Naive thymus-derived CD4-positive, alpha-beta T cell (primary cell): Measurements from ENCODE around the gene TAF3. TPM values are rescaled to one million over a fixed set of nuclear protein-coding genes. Genes with fewer than 3 reads are reported as not detected.

Experiments
- ATAC-seq: fragments of 150-1000 bp; cut with Tn5 transposase; 2 replicates; pipeline ENCODE4 v1.10.0; 2021; ENCODE audit warnings: mild to moderate bottlenecking, moderate library complexity
- CTCF ChIA-PET: fragments of 350-600 bp; sonication (Branson Sonifier 250); formaldehyde crosslinking; loops from one replicate; lab custom pipeline; 2021; ENCODE audit warnings: antibody characterized with exemption; lab: Charles Lee
- POLR2A ChIA-PET: fragments of 350-600 bp; sonication (Branson Sonifier 250); formaldehyde crosslinking; loops from one replicate; lab custom pipeline; 2021; ENCODE audit warnings: antibody characterized with exemption, inconsistent platforms; lab: Charles Lee
- DNase-seq, 9 donors: peaks; one replicate each; pipeline versions ENCODE4 v3.0.0 to v3.0.0-alpha.2; 2020 to 2022; ENCODE audit warnings: mixed read lengths in 1 of 9
- H3K27ac ChIP-seq: one replicate; pipeline ENCODE4 v1.7.0; 2013; ENCODE audit warnings: mild to moderate bottlenecking, low read depth, low read length, moderate library complexity
- H3K27me3 ChIP-seq, 2 donors: one replicate each; pipeline ENCODE4 v1.7.0; 2013; ENCODE audit warnings: low read length in 2 of 2, mild to moderate bottlenecking in 2 of 2, moderate library complexity in 2 of 2; ENCODE audit not compliant: control insufficient read depth in 2 of 2, insufficient read depth in 2 of 2
- H3K36me3 ChIP-seq, 3 experiments: 1 replicate in 2 of 3; 2 replicates in 1 of 3; pipeline ENCODE4 v1.7.0; 2013; ENCODE audit warnings: low read length in 3 of 3, mild to moderate bottlenecking in 3 of 3, moderate library complexity in 1 of 3; ENCODE audit not compliant: insufficient read depth in 3 of 3, control insufficient read depth in 2 of 3
- H3K4me1 ChIP-seq, 2 donors: one replicate each; pipeline ENCODE4 v1.7.0; 2013; ENCODE audit warnings: low read length in 2 of 2, mild to moderate bottlenecking in 2 of 2, moderate library complexity in 1 of 2; ENCODE audit not compliant: control insufficient read depth in 2 of 2, insufficient read depth in 2 of 2
- H3K4me3 ChIP-seq: 2 replicates; pipeline ENCODE4 v1.7.0; 2013; ENCODE audit warnings: mild to moderate bottlenecking, low read length
- H3K9me3 ChIP-seq, 3 experiments: 1 replicate in 2 of 3; 2 replicates in 1 of 3; pipeline ENCODE4 v1.7.0; 2013; ENCODE audit warnings: low read length in 3 of 3; ENCODE audit not compliant: control insufficient read depth in 2 of 3
- H3K27ac Mint-ChIP-seq, 9 donors: one replicate each; pipeline ENCODE4 v1.8.0; 2020 to 2022; ENCODE audit warnings: mixed read lengths in 9 of 9, mild to moderate bottlenecking in 8 of 9, moderate library complexity in 5 of 9, inconsistent platforms in 2 of 9
- H3K27me3 Mint-ChIP-seq, 5 donors: one replicate each; pipeline ENCODE4 v1.8.0; 2021 to 2022; ENCODE audit warnings: mixed read lengths in 5 of 5, mild to moderate bottlenecking in 1 of 5
- H3K36me3 Mint-ChIP-seq, 5 donors: one replicate each; pipeline ENCODE4 v1.8.0; 2020 to 2022; ENCODE audit warnings: mixed read lengths in 5 of 5, mild to moderate bottlenecking in 3 of 5, inconsistent platforms in 1 of 5
- H3K4me1 Mint-ChIP-seq, 7 donors: one replicate each; pipeline ENCODE4 v1.8.0; 2020 to 2022; ENCODE audit warnings: mixed read lengths in 7 of 7, mild to moderate bottlenecking in 3 of 7, inconsistent platforms in 1 of 7
- H3K4me3 Mint-ChIP-seq, 10 donors: one replicate each; pipeline ENCODE4 v1.8.0; 2020 to 2022; ENCODE audit warnings: mild to moderate bottlenecking in 10 of 10, mixed read lengths in 10 of 10, moderate library complexity in 6 of 10, inconsistent platforms in 2 of 10
- H3K9me3 Mint-ChIP-seq, 11 donors: one replicate each; pipeline ENCODE4 v1.8.0; 2020 to 2022; ENCODE audit warnings: mixed read lengths in 11 of 11, mild to moderate bottlenecking in 4 of 11, inconsistent platforms in 1 of 11, moderate library complexity in 1 of 11
- intact Hi-C, 2 donors: fragments of 100-400 bp; cut with micrococcal nuclease; formaldehyde crosslinking; loops; one replicate each; pipeline ENCODE4 v1.15.1; 2023
- polyA plus RNA-seq, 2 donors: library from polyadenylated mRNA; unstranded; fragments of 300-500 nt; fragmentation: Illumina TruSeq; gene quantifications; one replicate each; pipeline ENCODE4 v1.2.3, GENCODE V29; 2021
- total RNA-seq, 6 experiments: library from RNA in 5 of 6; stranded (reverse) in 5 of 6; gene quantifications; 1 replicate in 5 of 6; 2 replicates in 1 of 6; pipeline ENCODE4 v1.2.3 and lab custom pipeline; 2021 to 2026

TAF3 gene
- total and polyA plus RNA-seq, 7 experiments from 2014 or later = 12.2 to 23.9 (median 18.8) TPM

- Mint-ChIP-seq H3K27ac (peak overlapping the region in 2 of 9 donors; percentile 56 to 63), H3K27me3 (peaks cover 70 to 83% (median 73%) of the 10 kb centered on the region in 5 donors), H3K4me3 (peak overlapping the region; percentile 16 to 97 (median 54)), H3K9me3 (peaks cover 0 to 7% (median 0%) of the 10 kb centered on the region in 11 donors), H3K4me1 (peaks cover 39 to 77% (median 69%) of the 10 kb centered on the region in 7 donors), H3K36me3 (peaks cover 0 to 5% (median 0%) of the 10 kb centered on the region in 5 donors)
- H3K27ac ChIP-seq = no peak overlapping the region
- H3K27me3 ChIP-seq = peaks cover 48 to 79% of the 10 kb centered on the region in 2 donors
- peaks cover 62 to 80% of the 10 kb centered on the region in 2 donors for H3K4me1 ChIP-seq
- DNase-seq (peak in 8 of 9 donors; percentile 19 to 83 (median 41)), ATAC-seq (peak; percentile 67)
- no peaks in the 10 kb centered on the region for H3K36me3 ChIP-seq
- POLR2A ChIA-PET = interaction anchor here (2.7 kb wide), 1 partner anchor 10 kb away, joined by 11 read pairs; no protein-coding TSS in a partner anchor
- CTCF ChIA-PET = interaction anchor here (0.6 kb wide), 1 partner anchor 427 kb away, joined by 4 read pairs; no protein-coding TSS in a partner anchor
- H3K9me3 ChIP-seq = no peaks in the 10 kb centered on the region
- H3K4me3 ChIP-seq = no peak overlapping the region
- intact Hi-C loops = loop anchor here (1.0 to 10.0 kb wide), 4 partner anchors 9 to 1254 kb away; no protein-coding TSS in a partner anchor
Measured at GRCh38 chr10:8048281-8049008, 230.1 kb downstream of the TAF3 start.

GRCh38 chr10:8049045-8049864 lies 230.9 kb downstream of the TAF3 start:
- Histone ChIP-seq H3K9me3 (no peaks in the 10 kb centered on the region), H3K27me3 (peaks cover 44 to 76% of the 10 kb centered on the region in 2 donors), H3K27ac (no peak overlapping the region), H3K36me3 (no peaks in the 10 kb centered on the region), H3K4me1 (peaks cover 58 to 71% of the 10 kb centered on the region in 2 donors), H3K4me3 (peak overlapping the region; percentile 38)
- peak in 6 of 9 donors; percentile 11 to 58 (median 30) for DNase-seq
- H3K36me3 Mint-ChIP-seq = peaks cover 0 to 3% (median 0%) of the 10 kb centered on the region in 5 donors
- intact Hi-C loops = loop anchor here in 1 of 2 donors (5.0 to 10.0 kb wide), 2 partner anchors 174 to 1253 kb away; no protein-coding TSS in a partner anchor
- H3K4me3 Mint-ChIP-seq = peak overlapping the region; percentile 16 to 97 (median 56)
- H3K4me1 Mint-ChIP-seq = peaks cover 38 to 69% (median 63%) of the 10 kb centered on the region in 7 donors
- CTCF ChIA-PET = interaction anchor here (0.6 kb wide), 1 partner anchor 426 kb away, joined by 4 read pairs; no protein-coding TSS in a partner anchor
- peak overlapping the region in 1 of 9 donors; percentile 63 for H3K27ac Mint-ChIP-seq
- ATAC-seq = no peak
- POLR2A ChIA-PET = interaction anchor here (2.7 kb wide), 1 partner anchor 11 kb away, joined by 11 read pairs; no protein-coding TSS in a partner anchor
- peaks cover 62 to 75% (median 65%) of the 10 kb centered on the region in 5 donors for H3K27me3 Mint-ChIP-seq
- peaks cover 0 to 4% (median 0%) of the 10 kb centered on the region in 11 donors for H3K9me3 Mint-ChIP-seq

GRCh38 chr10:8049865-8050555 lies 231.7 kb downstream of the TAF3 start:
- Histone ChIP-seq H3K27ac (no peak overlapping the region), H3K36me3 (no peaks in the 10 kb centered on the region), H3K9me3 (no peaks in the 10 kb centered on the region), H3K4me3 (peak overlapping the region; percentile 38), H3K27me3 (peaks cover 37 to 69% of the 10 kb centered on the region in 2 donors), H3K4me1 (peaks cover 50 to 64% of the 10 kb centered on the region in 2 donors)
- peaks cover 57 to 67% (median 57%) of the 10 kb centered on the region in 5 donors for H3K27me3 Mint-ChIP-seq
- peaks cover 34 to 61% (median 55%) of the 10 kb centered on the region in 7 donors for H3K4me1 Mint-ChIP-seq
- peak overlapping the region in 9 of 10 donors; percentile 33 to 97 (median 74) for H3K4me3 Mint-ChIP-seq
- peak overlapping the region in 1 of 9 donors; percentile 29 for H3K27ac Mint-ChIP-seq
- H3K9me3 Mint-ChIP-seq = peaks cover 0 to 4% (median 0%) of the 10 kb centered on the region in 11 donors
- intact Hi-C loops = loop anchor here (1.0 to 10.0 kb wide), 10 partner anchors 9 to 1252 kb away; partner anchors contain the start of genes ATP5F1C (in 1 of the 2), KIN (in 1 of the 2), SFMBT2 (in 1 of the 2) and TAF3 (in 1 of the 2)
- ATAC-seq (no peak), DNase-seq (peak in 5 of 9 donors; percentile 8 to 53 (median 14))
- CTCF ChIA-PET = no interaction called here
- POLR2A ChIA-PET = interaction anchor here (0.8 to 2.7 kb wide), 2 partner anchors 10 to 11 kb away, joined by 4 to 11 read pairs; no protein-coding TSS in a partner anchor
- H3K36me3 Mint-ChIP-seq = peaks cover 0 to 4% (median 0%) of the 10 kb centered on the region in 5 donors

- no peaks in the 10 kb centered on the region for H3K9me3 ChIP-seq
- ChIA-PET POLR2A (interaction anchor here (0.8 to 1.0 kb wide), 2 partner anchors 9 to 1046 kb away, joined by 3 to 4 read pairs; no protein-coding TSS in a partner anchor), CTCF (no interaction called here)
- peaks cover 44 to 58% of the 10 kb centered on the region in 2 donors for H3K4me1 ChIP-seq
- Mint-ChIP-seq H3K4me3 (peak overlapping the region; percentile 53 to 97 (median 76)), H3K9me3 (peaks cover 0 to 4% (median 0%) of the 10 kb centered on the region in 11 donors), H3K36me3 (peaks cover 0 to 4% (median 0%) of the 10 kb centered on the region in 5 donors), H3K27ac (peak overlapping the region in 1 of 9 donors; percentile 29), H3K27me3 (peaks cover 50 to 61% (median 52%) of the 10 kb centered on the region in 5 donors), H3K4me1 (peaks cover 32 to 55% (median 49%) of the 10 kb centered on the region in 7 donors)
- peaks cover 0 to 4% (median 0%) of the 10 kb centered on the region in 3 experiments for H3K36me3 ChIP-seq
- peak overlapping the region; percentile 38 for H3K4me3 ChIP-seq
- no peak for ATAC-seq
- H3K27ac ChIP-seq = no peak overlapping the region
- H3K27me3 ChIP-seq = peaks cover 31 to 63% of the 10 kb centered on the region in 2 donors
- DNase-seq = peak in 7 of 9 donors; percentile 30 to 56 (median 43)
- intact Hi-C loops = loop anchor here (1.0 to 10.0 kb wide), 9 partner anchors 9 to 1252 kb away; partner anchors contain the start of genes ATP5F1C (in 1 of the 2), KIN (in 1 of the 2), SFMBT2 (in 1 of the 2) and TAF3 (in 1 of the 2)
Measured at GRCh38 chr10:8050556-8051108, 232.3 kb downstream of the TAF3 start.

GRCh38 chr10:8051109-8051821 lies 233.0 kb downstream of the TAF3 start:
- H3K27ac ChIP-seq = no peak overlapping the region
- ATAC-seq (no peak), DNase-seq (peak in 8 of 9 donors; percentile 16 to 46 (median 28))
- peaks cover 0 to 8% (median 0%) of the 10 kb centered on the region in 3 experiments for H3K36me3 ChIP-seq
- POLR2A ChIA-PET = interaction anchor here (0.8 to 1.1 kb wide), 3 partner anchors 9 to 1046 kb away, joined by 3 to 6 read pairs (median 4); no protein-coding TSS in a partner anchor
- CTCF ChIA-PET = no interaction called here
- peaks cover 37 to 51% of the 10 kb centered on the region in 2 donors for H3K4me1 ChIP-seq
- intact Hi-C loops = loop anchor here (5.0 to 10.0 kb wide), 8 partner anchors 179 to 1251 kb away; partner anchors contain the start of genes ATP5F1C (in 1 of the 2), KIN (in 1 of the 2), SFMBT2 (in 1 of the 2) and TAF3 (in 1 of the 2)
- peaks cover 0 to 4% (median 0%) of the 10 kb centered on the region in 11 donors for H3K9me3 Mint-ChIP-seq
- peaks cover 25 to 56% of the 10 kb centered on the region in 2 donors for H3K27me3 ChIP-seq
- H3K9me3 ChIP-seq = no peaks in the 10 kb centered on the region
- no peak overlapping the region for H3K27ac Mint-ChIP-seq
- peaks cover 0 to 4% (median 0%) of the 10 kb centered on the region in 5 donors for H3K36me3 Mint-ChIP-seq
- H3K4me3 ChIP-seq = no peak overlapping the region
- peaks cover 44 to 54% (median 46%) of the 10 kb centered on the region in 5 donors for H3K27me3 Mint-ChIP-seq
- peaks cover 25 to 49% (median 42%) of the 10 kb centered on the region in 7 donors for H3K4me1 Mint-ChIP-seq
- H3K4me3 Mint-ChIP-seq = peak overlapping the region in 6 of 10 donors; percentile 37 to 97 (median 74)
